Hematopoietic multipotent progenitor cell treated with erythropoietin and hydrocortisone succinate and interleukin-3 and kit ligand, for 6 days (in vitro differentiated cells): ENCODE measurements around the gene ZNF668.
"Not testable (repeated sequence)": the region's sequence is repeated elsewhere in the genome, so short reads cannot be mapped to it uniquely, and the experiment has no call there.

Experiments used
- DNase-seq: peaks from one replicate; pipeline ENCODE4 v3.0.0-alpha.2; 2015

The ZNF668 gene

GRCh38 chr16:31100876-31101641, 27.0 kb upstream of the ZNF668 start:
- DNase-seq: not testable (repeated sequence)

- DNase-seq: no peak
These were observed 26.0 kb upstream of the ZNF668 start for GRCh38 chr16:31099860-31100638.

- peak; percentile 98 for DNase-seq
These were observed 20.5 kb upstream of the ZNF668 start, which contains the start of gene VKORC1 for GRCh38 chr16:31094424-31095120. Gene VKORC1 (minus strand): TSS chr16:31094797. CDS start chr16:31094729, 68 bp downstream.

- DNase-seq: no peak
These were observed 20.0 kb upstream of the ZNF668 start for GRCh38 chr16:31094088-31094423.

GRCh38 chr16:31093132-31093703, 19.2 kb upstream of the ZNF668 start:
- DNase-seq: peak; percentile 69

GRCh38 chr16:31092330-31092729, 18.3 kb upstream of the ZNF668 start:
- no peak for DNase-seq

GRCh38 chr16:31090540-31090939, 16.5 kb upstream of the ZNF668 start:
- DNase-seq: no peak

GRCh38 chr16:31089199-31089598, 15.2 kb upstream of the ZNF668 start:
- no peak for DNase-seq

GRCh38 chr16:31088459-31089183, 14.6 kb upstream of the ZNF668 start, which contains the start of gene PRSS53:
Gene PRSS53 (minus strand): TSS chr16:31088943. CDS start chr16:31088809, 134 bp downstream.
- DNase-seq: no peak

- no peak for DNase-seq
These were observed 13.9 kb upstream of the ZNF668 start for GRCh38 chr16:31087971-31088370.

- DNase-seq: no peak
These were observed 13.4 kb upstream of the ZNF668 start for GRCh38 chr16:31087481-31087880.

- no peak for DNase-seq
These were observed 12.5 kb upstream of the ZNF668 start for GRCh38 chr16:31086629-31086906.

GRCh38 chr16:31085873-31086628, 12.0 kb upstream of the ZNF668 start:
- DNase-seq: no peak

GRCh38 chr16:31085411-31085810, 11.4 kb upstream of the ZNF668 start:
- no peak for DNase-seq

GRCh38 chr16:31084584-31085302, 10.7 kb upstream of the ZNF668 start:
- DNase-seq: no peak

- no peak for DNase-seq
These were observed 9.9 kb upstream of the ZNF668 start for GRCh38 chr16:31083981-31084380.

- DNase-seq: no peak
These were observed 9.5 kb upstream of the ZNF668 start for GRCh38 chr16:31083556-31083955.

- DNase-seq: no peak
These were observed 9.0 kb upstream of the ZNF668 start for GRCh38 chr16:31083081-31083480.

GRCh38 chr16:31082368-31083045, 8.5 kb upstream of the ZNF668 start:
- no peak for DNase-seq
